ENCODE results near the gene TNFRSF1A. TPM values are rescaled to one million over a fixed set of nuclear protein-coding genes. Genes with fewer than 3 reads are reported as not detected.
A peak's percentile ranks its signal among the peaks of the same experiment; 100 is the strongest.

Gene TNFRSF1A
- total and polyA plus RNA-seq, 2 donors from 2014 or later, result 99.6 to 186 TPM

GRCh38 chr12:6336889-6337853 lies 4.7 kb downstream of the TNFRSF1A start:
- H3K27me3 ChIP-seq (ENCODE audit: control insufficient read depth, insufficient read depth, low read length), result no peaks in the 10 kb centered on the region
- no peak for FAIRE-seq
- H3K36me3 ChIP-seq (ENCODE audit: control insufficient read depth in 2 of 3, insufficient read depth in 3 of 3, low read length in 3 of 3), result peaks cover 6 to 24% (median 23%) of the 10 kb centered on the region in 3 donors
- DNase-seq, result peak in 2 of 5 donors; percentile 64 to 80
- H3K4me3 ChIP-seq (ENCODE audit: low read length in 3 of 3), result peak overlapping the region; percentile 35 to 93 (median 92)
- no peak for TF ChIP-seq CTCF (IDR thresholded peaks at IDR 0.05; ENCODE audit: borderline replicate concordance, extremely low read depth, insufficient read depth)
- peak overlapping the region; percentile 97 to 99 for H3K27ac ChIP-seq (ENCODE audit: low read depth in 2 of 2, low read length in 2 of 2)
- H3K9me3 ChIP-seq (ENCODE audit: control insufficient read depth in 2 of 3, insufficient read depth in 1 of 3, low read length in 3 of 3), result no peaks in the 10 kb centered on the region
- intact Hi-C loops (cut with DNase I), result loop anchor here (10.0 kb wide), 1 partner anchor 118 kb away; the partner anchor contains the start of gene TAPBPL
- H3K9ac ChIP-seq (ENCODE audit: low read length in 3 of 3), result peak overlapping the region in 2 of 3 donors; percentile 68 to 99
- H3K4me1 ChIP-seq (ENCODE audit: control insufficient read depth in 2 of 3, insufficient read depth in 2 of 3, low read depth in 1 of 3, low read length in 3 of 3), result peaks cover 3 to 55% (median 49%) of the 10 kb centered on the region in 3 donors

GRCh38 chr12:6336079-6336888 lies 5.6 kb downstream of the TNFRSF1A start:
- Histone ChIP-seq H3K4me3 (ENCODE audit: low read length in 3 of 3) (peak overlapping the region; percentile 35 to 93 (median 92)), H3K27ac (ENCODE audit: low read depth in 2 of 2, low read length in 2 of 2) (peak overlapping the region; percentile 97 to 99), H3K27me3 (ENCODE audit: control insufficient read depth, insufficient read depth, low read length) (no peaks in the 10 kb centered on the region), H3K36me3 (ENCODE audit: control insufficient read depth in 2 of 3, insufficient read depth in 3 of 3, low read length in 3 of 3) (peaks cover 9 to 30% (median 27%) of the 10 kb centered on the region in 3 donors), H3K9ac (ENCODE audit: low read length in 3 of 3) (peak overlapping the region; percentile 0 to 99 (median 68)), H3K9me3 (ENCODE audit: control insufficient read depth in 2 of 3, insufficient read depth in 1 of 3, low read length in 3 of 3) (no peaks in the 10 kb centered on the region), H3K4me1 (ENCODE audit: control insufficient read depth in 2 of 3, insufficient read depth in 2 of 3, low read depth in 1 of 3, low read length in 3 of 3) (peaks cover 2 to 55% (median 50%) of the 10 kb centered on the region in 3 donors)
- FAIRE-seq (peak; percentile 15), DNase-seq (peak; percentile 94 to 99 (median 96))
- no peak for TF ChIP-seq CTCF (IDR thresholded peaks at IDR 0.05; ENCODE audit: borderline replicate concordance, extremely low read depth, insufficient read depth)
- intact Hi-C loops (cut with DNase I), result loop anchor here (10.0 kb wide), 1 partner anchor 119 kb away; the partner anchor contains the start of gene TAPBPL

- Histone ChIP-seq H3K4me1 (ENCODE audit: control insufficient read depth in 2 of 3, insufficient read depth in 2 of 3, low read depth in 1 of 3, low read length in 3 of 3) (peaks cover 2 to 57% (median 50%) of the 10 kb centered on the region in 3 donors), H3K27ac (ENCODE audit: low read depth in 2 of 2, low read length in 2 of 2) (peak overlapping the region; percentile 97), H3K36me3 (ENCODE audit: control insufficient read depth in 2 of 3, insufficient read depth in 3 of 3, low read length in 3 of 3) (peaks cover 12 to 37% (median 34%) of the 10 kb centered on the region in 3 donors), H3K27me3 (ENCODE audit: control insufficient read depth, insufficient read depth, low read length) (no peaks in the 10 kb centered on the region), H3K4me3 (ENCODE audit: low read length in 3 of 3) (peak overlapping the region; percentile 24 to 92 (median 54)), H3K9me3 (ENCODE audit: control insufficient read depth in 2 of 3, insufficient read depth in 1 of 3, low read length in 3 of 3) (no peaks in the 10 kb centered on the region), H3K9ac (ENCODE audit: low read length in 3 of 3) (peak overlapping the region in 2 of 3 donors; percentile 38 to 99)
- TF ChIP-seq CTCF (IDR thresholded peaks at IDR 0.05; ENCODE audit: borderline replicate concordance, extremely low read depth, insufficient read depth), result peak; percentile 38
- no peak for FAIRE-seq
- intact Hi-C loops (cut with DNase I), result loop anchor here (10.0 kb wide), 1 partner anchor 119 kb away; the partner anchor contains the start of gene TAPBPL
- peak; percentile 60 to 95 (median 78) for DNase-seq
Observed at GRCh38 chr12:6335451-6336078, 6.3 kb downstream of the TNFRSF1A start.

Measured in kidney (tissue), 14 donors.